PC-3 (cell line): ENCODE data around the gene LIF. TPM values are rescaled to one million over a fixed set of nuclear protein-coding genes. Genes with fewer than 3 reads are reported as not detected.

Experiments used
- ATAC-seq: fragments of 200-7000 bp; cut with Tn5 transposase; 2 replicates; pipeline ENCODE4 v1.9.1; 2020; ENCODE audit warnings: mild to moderate bottlenecking, moderate library complexity
- BruUV-seq: library from RNA; stranded (reverse); fragments of 400-500 nt; replicated peaks from 2 replicates; lab custom pipeline; 2021; lab: Mats Ljungman, UMichigan
- CTCF ChIA-PET: fragments of 300-600 bp; sonication (Branson Sonifier 250); formaldehyde crosslinking; loops from one replicate; lab custom pipeline; 2022; ENCODE audit warnings: antibody characterized with exemption; lab: Charles Lee
- POLR2A ChIA-PET: fragments of 300-600 bp; sonication (Branson Sonifier 250); formaldehyde crosslinking; loops from one replicate; lab custom pipeline; 2022; ENCODE audit warnings: antibody characterized with exemption; ENCODE audit not compliant: unreplicated experiment; lab: Charles Lee
- DNase-seq: peaks from one replicate; pipeline ENCODE4 v3.0.0-alpha.2; 2015
- H2AFZ ChIP-seq: fragments of 300-600 bp; sonication (generic); 2 replicates; pipeline ENCODE4 v1.6.0; 2016; ENCODE audit warnings: antibody characterized with exemption, low read length
- H3F3A ChIP-seq: fragments of 300-600 bp; sonication (generic); one replicate; pipeline ENCODE4 v1.6.0; 2017; ENCODE audit warnings: antibody characterized with exemption, low read length, control low read depth, mild to moderate bottlenecking; ENCODE audit not compliant: unreplicated experiment
- H3K27ac ChIP-seq: fragments of 300-600 bp; sonication (generic); 2 replicates; pipeline ENCODE4 v1.5.1; 2016; ENCODE audit warnings: mild to moderate bottlenecking, low read length
- H3K27me3 ChIP-seq: fragments of 300-600 bp; sonication (generic); 2 replicates; pipeline ENCODE4 v1.6.1; 2016; ENCODE audit warnings: low read length, mixed read lengths
- H3K36me3 ChIP-seq: fragments of 300-600 bp; sonication (generic); 2 replicates; pipeline ENCODE4 v1.6.1; 2016; ENCODE audit warnings: low read depth, mixed run types, low read length, mixed read lengths
- H3K4me1 ChIP-seq: fragments of 300-600 bp; sonication (generic); 2 replicates; pipeline ENCODE4 v1.5.1; 2016; ENCODE audit warnings: low read length; ENCODE audit not compliant: insufficient read depth
- H3K4me2 ChIP-seq: fragments of 300-600 bp; sonication (generic); 2 replicates; pipeline ENCODE4 v1.6.0; 2016; ENCODE audit warnings: low read length
- H3K4me3 ChIP-seq: fragments of 300-600 bp; sonication (generic); 2 replicates; pipeline ENCODE4 v1.5.1; 2016; ENCODE audit warnings: mild to moderate bottlenecking, low read length, mixed read lengths
- H3K79me2 ChIP-seq: fragments of 300-600 bp; sonication (generic); 2 replicates; pipeline ENCODE4 v1.6.1; 2017; ENCODE audit warnings: low read length, mixed read lengths
- H3K9ac ChIP-seq: fragments of 300-600 bp; sonication (generic); 2 replicates; pipeline ENCODE4 v1.6.0; 2016; ENCODE audit warnings: mild to moderate bottlenecking, low read length
- H3K9me2 ChIP-seq: fragments of 300-600 bp; sonication (generic); replicated peaks from 2 replicates; pipeline ENCODE4 v1.6.1; 2016; ENCODE audit warnings: mixed run types, low read length, mixed read lengths
- H3K9me3 ChIP-seq: fragments of 300-600 bp; sonication (generic); 2 replicates; pipeline ENCODE4 v1.6.1; 2016; ENCODE audit warnings: low read length, mixed read lengths
- H4K20me1 ChIP-seq: fragments of 300-600 bp; sonication (generic); 2 replicates; pipeline ENCODE4 v1.6.1; 2016; ENCODE audit warnings: low read length, mixed read lengths
- EZH2 ChIP-seq: fragments of 300-600 bp; sonication (generic); IDR thresholded peaks from one replicate; pipeline ENCODE4 v1.6.1; 2017; ENCODE audit warnings: antibody characterized with exemption, mild to moderate bottlenecking, low read length; ENCODE audit not compliant: unreplicated experiment
- EZH2phosphoT487 ChIP-seq: fragments of 300-600 bp; sonication (generic); IDR thresholded peaks from 2 replicates; pipeline ENCODE4 v1.6.1; 2018; ENCODE audit warnings: mild to moderate bottlenecking, antibody characterized with exemption, low read length, borderline replicate concordance
- intact Hi-C: fragments of 100-400 bp; cut with micrococcal nuclease; formaldehyde crosslinking; loops from 2 replicates; pipeline ENCODE4 v1.9.0; 2023
- total RNA-seq: library from RNA; depleted of rRNA; stranded (reverse); fragments of >200 nt; gene quantifications from 2 replicates; pipeline ENCODE4 v1.2.3, GENCODE V29; 2014
- TF ChIP-seq, protein P1 (sequence below): fragments of 300-600 bp; sonication (generic); conservative IDR thresholded peaks from 2 replicates; pipeline ENCODE4 v1.5.1; 2017; ENCODE audit warnings: antibody characterized with exemption, low read depth, mild to moderate bottlenecking, low read length

LIF gene
- total RNA-seq, 1 experiment from 2014 or later, result 64.1 TPM

DNA sequence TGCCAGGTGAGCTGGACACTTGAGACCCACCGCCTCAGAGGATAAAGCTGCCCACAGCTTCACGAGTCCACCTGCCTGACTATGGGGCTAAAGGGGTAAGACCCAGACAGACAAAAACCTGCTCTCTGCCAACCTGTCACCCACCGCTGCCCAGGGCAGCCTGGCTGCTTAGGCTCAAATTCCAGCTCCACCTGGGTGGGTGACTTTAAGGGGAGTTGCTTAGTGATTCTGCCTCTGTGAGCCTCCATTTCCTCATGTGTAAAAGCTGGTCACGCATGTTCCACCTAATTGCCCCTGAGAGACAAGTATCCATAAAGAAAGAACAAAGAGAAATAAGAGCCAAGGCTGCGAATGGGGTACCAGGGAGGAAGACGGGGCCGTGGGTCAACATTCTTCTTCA, 46.5 kb upstream of the LIF start:
- Histone ChIP-seq H3K79me2 (0 out of 2 replicates have a peak, but pooled peaks cover 3% of the 10 kb centered on the region), H3K9me3 (no peaks in the 10 kb centered on the region), H3F3A (no peaks in the 10 kb centered on the region), H3K36me3 (peaks cover 3% of the 10 kb centered on the region; the same call in 1 of the 2 replicates), H3K4me2 (no peak overlapping the region), H2AFZ (no peak overlapping the region), H3K4me1 (peaks cover 30% of the 10 kb centered on the region), H3K9ac (no peak overlapping the region), H3K4me3 (no peak overlapping the region), H3K27me3 (no peaks in the 10 kb centered on the region), H4K20me1 (no peaks in the 10 kb centered on the region), H3K9me2 (no peaks in the 10 kb centered on the region), H3K27ac (no peak overlapping the region)
- BruUV-seq, result no TSS peak
- no peak for TF ChIP-seq EZH2phosphoT487
- TF ChIP-seq, protein P1, sequence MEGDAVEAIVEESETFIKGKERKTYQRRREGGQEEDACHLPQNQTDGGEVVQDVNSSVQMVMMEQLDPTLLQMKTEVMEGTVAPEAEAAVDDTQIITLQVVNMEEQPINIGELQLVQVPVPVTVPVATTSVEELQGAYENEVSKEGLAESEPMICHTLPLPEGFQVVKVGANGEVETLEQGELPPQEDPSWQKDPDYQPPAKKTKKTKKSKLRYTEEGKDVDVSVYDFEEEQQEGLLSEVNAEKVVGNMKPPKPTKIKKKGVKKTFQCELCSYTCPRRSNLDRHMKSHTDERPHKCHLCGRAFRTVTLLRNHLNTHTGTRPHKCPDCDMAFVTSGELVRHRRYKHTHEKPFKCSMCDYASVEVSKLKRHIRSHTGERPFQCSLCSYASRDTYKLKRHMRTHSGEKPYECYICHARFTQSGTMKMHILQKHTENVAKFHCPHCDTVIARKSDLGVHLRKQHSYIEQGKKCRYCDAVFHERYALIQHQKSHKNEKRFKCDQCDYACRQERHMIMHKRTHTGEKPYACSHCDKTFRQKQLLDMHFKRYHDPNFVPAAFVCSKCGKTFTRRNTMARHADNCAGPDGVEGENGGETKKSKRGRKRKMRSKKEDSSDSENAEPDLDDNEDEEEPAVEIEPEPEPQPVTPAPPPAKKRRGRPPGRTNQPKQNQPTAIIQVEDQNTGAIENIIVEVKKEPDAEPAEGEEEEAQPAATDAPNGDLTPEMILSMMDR, result no peak
- no peak for TF ChIP-seq EZH2
- ATAC-seq, result no peak
- ChIA-PET CTCF (no interaction called here), POLR2A (no interaction called here)
- no peak for DNase-seq
- intact Hi-C loops, result no loop called here

DNA sequence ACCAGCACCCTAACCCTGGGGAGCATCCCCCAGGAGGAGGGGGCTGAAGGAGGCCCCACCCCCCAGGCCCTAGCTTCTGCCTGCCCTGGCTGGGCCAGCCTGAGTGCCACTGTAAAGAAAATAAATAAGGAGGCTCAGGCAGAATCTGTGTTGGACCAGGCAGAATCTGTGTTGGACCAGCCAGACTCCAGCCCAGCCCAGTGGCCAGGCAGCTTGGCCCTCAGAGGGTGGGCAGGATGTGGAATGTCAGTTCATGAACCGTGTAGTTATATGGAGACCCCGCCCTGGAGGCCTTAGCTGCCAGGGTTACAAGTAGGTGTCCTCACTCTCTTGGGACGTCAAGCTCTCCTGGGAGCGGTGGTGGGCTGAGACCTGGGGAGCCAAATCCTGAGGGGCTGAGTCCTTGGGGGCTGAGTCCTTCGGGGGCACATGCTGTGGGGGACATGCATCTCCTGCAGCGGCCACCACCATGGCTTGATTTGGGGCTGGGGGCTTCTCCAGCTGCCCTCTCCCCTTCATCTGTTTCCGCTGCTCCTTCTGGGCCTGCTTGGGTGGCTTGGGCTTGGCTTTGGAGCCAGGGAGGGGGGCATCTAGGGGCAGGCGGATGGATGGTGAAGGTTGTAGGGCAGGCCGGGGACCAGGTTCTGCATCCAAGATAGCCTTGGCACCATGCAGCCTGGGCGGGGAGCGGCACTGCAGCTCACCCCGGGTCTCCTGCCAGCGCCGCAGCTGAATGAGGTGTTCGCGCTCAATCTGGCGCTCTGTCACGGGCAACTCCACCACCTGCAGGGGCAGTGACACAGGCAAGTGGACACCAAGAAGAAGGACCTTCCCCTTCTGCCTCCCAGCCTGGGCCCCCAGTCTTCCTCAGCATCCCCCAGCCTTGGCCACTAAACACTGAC, 45.8 kb upstream of the LIF start:
- Histone ChIP-seq H3K9me3 (no peaks in the 10 kb centered on the region), H3K9me2 (no peaks in the 10 kb centered on the region), H4K20me1 (no peaks in the 10 kb centered on the region), H3K27ac (no peak overlapping the region), H3K9ac (no peak overlapping the region), H2AFZ (no peak overlapping the region), H3F3A (no peaks in the 10 kb centered on the region), H3K36me3 (peaks cover 3% of the 10 kb centered on the region; the same call in 1 of the 2 replicates), H3K27me3 (no peaks in the 10 kb centered on the region), H3K79me2 (0 out of 2 replicates have a peak, but pooled peaks cover 3% of the 10 kb centered on the region), H3K4me3 (no peak overlapping the region), H3K4me1 (peaks cover 25% of the 10 kb centered on the region), H3K4me2 (no peak overlapping the region)
- POLR2A ChIA-PET, result no interaction called here
- DNase-seq (no peak), ATAC-seq (no peak)
- TF ChIP-seq EZH2, result no peak
- no peak for TF ChIP-seq EZH2phosphoT487
- TF ChIP-seq, protein P1, result no peak
- BruUV-seq, result no TSS peak
- intact Hi-C loops, result no loop called here
- CTCF ChIA-PET, result no interaction called here
